Heart left ventricle (tissue), 16 donors: ENCODE data around the gene LMOD3. TPM values are rescaled to one million over a fixed set of nuclear protein-coding genes. Genes with fewer than 3 reads are reported as not detected.

Source experiments
- ATAC-seq, 4 donors: fragments of 200-7000 bp; cut with Tn5 transposase; one replicate each; pipeline ENCODE4 v1.9.1; 2020 to 2022; ENCODE audit warnings: moderate library complexity in 4 of 4, mild to moderate bottlenecking in 3 of 4, moderate number of reproducible peaks in 1 of 4
- DNase-seq, 5 donors: peaks; one replicate each; pipeline ENCODE4 v3.0.0-alpha.2; 2020
- H3K27ac ChIP-seq, 12 donors: fragments of 200-600 bp; sonication (generic) in 4 of 12; one replicate each; pipeline versions ENCODE4 v1.5.0 to v1.8.0; 2016 to 2022; ENCODE audit warnings: mild to moderate bottlenecking in 2 of 12
- H3K27me3 ChIP-seq, 9 donors: fragments of 200-600 bp; sonication (generic) in 2 of 9; one replicate each; pipeline versions ENCODE4 v1.5.1 to v1.8.0; 2016 to 2022; ENCODE audit warnings: mild to moderate bottlenecking in 3 of 9
- H3K36me3 ChIP-seq, 9 donors: fragments of 200-600 bp; sonication (generic) in 2 of 9; one replicate each; pipeline versions ENCODE4 v1.5.0 to v1.8.0; 2018 to 2022; ENCODE audit warnings: mild to moderate bottlenecking in 2 of 9
- H3K4me1 ChIP-seq, 12 donors: fragments of 200-600 bp; sonication (generic) in 4 of 12; one replicate each; pipeline versions ENCODE4 v1.5.0 to v1.8.0; 2016 to 2022; ENCODE audit warnings: mild to moderate bottlenecking in 3 of 12
- H3K4me3 ChIP-seq, 12 donors: fragments of 200-600 bp; sonication (generic) in 4 of 12; one replicate each; pipeline versions ENCODE4 v1.5.0 to v1.8.0; 2017 to 2022; ENCODE audit warnings: mild to moderate bottlenecking in 9 of 12, moderate library complexity in 4 of 12
- H3K9me3 ChIP-seq, 12 donors: fragments of 200-600 bp; sonication (generic) in 4 of 12; one replicate each; pipeline versions ENCODE4 v1.5.0 to v1.8.0; 2016 to 2022; ENCODE audit warnings: mild to moderate bottlenecking in 1 of 12
- POLR2A ChIP-seq, 2 donors: fragments of 450-650 bp; IDR thresholded peaks; one replicate each; pipeline ENCODE4 v1.6.1; 2017; ENCODE audit warnings: antibody characterized with exemption in 2 of 2, mild to moderate bottlenecking in 2 of 2, moderate library complexity in 2 of 2
- WGBS, 4 donors: extraction: QIAGEN DNeasy Blood & Tissue Kit in 2 of 4; methylation state at CpG; one replicate each; pipeline versions ENCODE4 v1.1.5 to v1.1.7; 2013 to 2018; 5-methylcytosine and 5-hydroxymethylcytosine counted together
- intact Hi-C, 10 donors: fragments of 100-400 bp; cut with DNase I; formaldehyde crosslinking; loops; one replicate each; pipeline versions ENCODE4 v1.11.1 to v1.14.2; 2022
- polyA plus RNA-seq, 2 donors: library from polyadenylated mRNA; stranded (reverse); fragments of 200-250 nt; gene quantifications; one replicate each; pipeline ENCODE4 v1.2.3, GENCODE V29; 2013
- total RNA-seq, 9 donors: library from RNA; depleted of rRNA in 2 of 9; stranded (reverse); fragments of >200 nt in 2 of 9; fragmentation: NEBNext Ultra II Directional in 3 of 9; extraction: Animal tissue kit (Norgen Biotek cat#: 25700) in 3 of 9; gene quantifications; one replicate each; pipeline versions ENCODE4 v1.1.0 to v1.2.4, GENCODE V29; 2016 to 2023
- TF ChIP-seq, protein P1 (sequence below), 12 donors: fragments of 200-600 bp; sonication (generic) in 4 of 12; IDR thresholded peaks; one replicate each; pipeline versions ENCODE4 v1.5.0 to v1.8.0; 2018 to 2022; ENCODE audit warnings: antibody characterized with exemption in 12 of 12, mild to moderate bottlenecking in 5 of 12
- donor health status: ischemic (EF 13 %, LVEDD 7.1; RV severe dilation, severe dysfunction).
- donor health status: healthy with polysubstance abuse.
- donor health status: DM: no; HTN: yes; CAD: no.
- donor health status: DM: no; HTN: no; CAD: no.
- donor health status: ischemic (EF 25% LVEDD 6.9; RV normal size, moderate dysfunction).
- donor health status: ischemic (EF 25% LVEDD 5.7; RV mildly dilated, moderate dysfunction).
- donor health status: healthy.
- donor health status: DM: yes; HTN: yes; CAD: no.
- donor health status: ischemic (EF 35%, LVEDD 5.7; RV mildly dilated, moderate dysfunction).
- donor health status: nonischemic (EF 11% LVEDD 7.7; RV severe dilation, severe dysfunction).
- donor health status: DM: yes; HTN: yes; CAD: no.
- donor health status: PGD.
- donor health status: ischemic (EF 29% LVEDD 5.4; RV normal size, mild dysfunction).
- donor health status: nonischemic (EF 23%, LVEDD 6.1; RV moderate dilation, normal function).

LMOD3 gene
- total and polyA plus RNA-seq, 11 donors = 38.6 to 233 (median 128) TPM

DNA sequence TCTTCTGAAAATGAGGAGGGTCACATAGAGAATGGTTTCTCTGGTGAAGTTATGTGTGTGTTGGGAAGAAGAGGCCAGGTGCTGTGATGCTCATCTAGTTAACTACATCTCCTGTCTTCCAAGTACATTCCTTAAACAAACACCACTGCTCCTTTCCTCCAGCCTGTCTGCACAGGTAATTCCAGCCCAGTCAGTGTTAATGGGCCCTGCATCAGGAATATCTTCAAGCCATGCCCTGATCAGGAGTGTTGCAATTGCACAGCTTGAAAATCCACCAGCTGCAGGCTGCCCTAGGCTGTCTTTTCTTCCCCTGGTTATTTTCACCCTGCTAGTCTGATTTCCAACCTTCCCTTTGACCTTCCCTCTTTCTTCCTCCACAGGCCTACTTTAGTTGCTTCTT, 41.9 kb upstream of the LMOD3 start:
- no peak for ATAC-seq
- no peak overlapping the region for H3K4me3 ChIP-seq
- H3K27me3 ChIP-seq = no peaks in the 10 kb centered on the region
- DNase-seq = no peak
- no peak for TF ChIP-seq POLR2A (IDR thresholded peaks at IDR 0.05)
- TF ChIP-seq, protein P1, sequence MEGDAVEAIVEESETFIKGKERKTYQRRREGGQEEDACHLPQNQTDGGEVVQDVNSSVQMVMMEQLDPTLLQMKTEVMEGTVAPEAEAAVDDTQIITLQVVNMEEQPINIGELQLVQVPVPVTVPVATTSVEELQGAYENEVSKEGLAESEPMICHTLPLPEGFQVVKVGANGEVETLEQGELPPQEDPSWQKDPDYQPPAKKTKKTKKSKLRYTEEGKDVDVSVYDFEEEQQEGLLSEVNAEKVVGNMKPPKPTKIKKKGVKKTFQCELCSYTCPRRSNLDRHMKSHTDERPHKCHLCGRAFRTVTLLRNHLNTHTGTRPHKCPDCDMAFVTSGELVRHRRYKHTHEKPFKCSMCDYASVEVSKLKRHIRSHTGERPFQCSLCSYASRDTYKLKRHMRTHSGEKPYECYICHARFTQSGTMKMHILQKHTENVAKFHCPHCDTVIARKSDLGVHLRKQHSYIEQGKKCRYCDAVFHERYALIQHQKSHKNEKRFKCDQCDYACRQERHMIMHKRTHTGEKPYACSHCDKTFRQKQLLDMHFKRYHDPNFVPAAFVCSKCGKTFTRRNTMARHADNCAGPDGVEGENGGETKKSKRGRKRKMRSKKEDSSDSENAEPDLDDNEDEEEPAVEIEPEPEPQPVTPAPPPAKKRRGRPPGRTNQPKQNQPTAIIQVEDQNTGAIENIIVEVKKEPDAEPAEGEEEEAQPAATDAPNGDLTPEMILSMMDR (IDR thresholded peaks at IDR 0.05) = no peak
- no peaks in the 10 kb centered on the region for H3K9me3 ChIP-seq
- no peak overlapping the region for H3K27ac ChIP-seq
- H3K36me3 ChIP-seq = peaks cover 0 to 14% (median 0%) of the 10 kb centered on the region in 9 donors
- intact Hi-C loops = loop anchor here (5.0 kb wide), 7 partner anchors 143 to 508 kb away; no protein-coding TSS in a partner anchor
- peaks cover 0 to 4% (median 0%) of the 10 kb centered on the region in 12 donors for H3K4me1 ChIP-seq

DNA sequence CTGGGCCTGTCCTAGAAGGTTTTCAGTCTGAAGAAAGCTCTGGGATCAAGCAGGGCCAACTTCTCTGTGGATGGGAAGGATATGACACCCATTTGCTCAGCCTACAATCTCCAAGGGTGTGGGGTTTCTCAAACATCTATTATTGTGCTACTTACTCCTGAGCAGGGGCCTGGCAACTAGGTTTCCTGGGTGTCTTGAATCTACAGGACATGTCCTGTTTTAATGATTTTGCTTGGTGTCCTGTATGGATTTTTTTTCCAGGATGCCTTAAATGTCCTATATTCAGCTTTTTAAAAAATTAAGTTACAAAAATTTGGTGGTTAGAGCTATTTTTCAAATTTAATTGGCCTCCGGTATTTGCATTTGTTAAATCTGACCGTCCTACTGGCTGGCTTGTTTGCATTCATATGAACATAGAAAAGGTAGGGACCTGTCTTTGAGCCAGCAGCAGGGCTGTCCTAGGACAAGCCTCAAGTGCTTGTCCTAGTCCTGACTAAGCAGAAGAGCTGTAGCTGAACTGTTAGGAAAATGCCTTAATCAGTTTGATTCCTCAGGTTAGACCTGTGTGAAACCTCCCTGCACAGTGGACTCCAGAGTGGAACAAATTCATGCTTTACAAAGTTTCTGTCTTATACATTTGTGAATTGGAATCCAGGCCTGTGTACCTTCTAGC, 40.0 kb upstream of the LMOD3 start:
- Histone ChIP-seq H3K36me3 (peaks cover 0 to under 1% (median 0%) of the 10 kb centered on the region in 9 donors), H3K9me3 (no peaks in the 10 kb centered on the region), H3K4me1 (peaks cover 0 to 4% (median 0%) of the 10 kb centered on the region in 12 donors), H3K4me3 (no peak overlapping the region), H3K27ac (no peak overlapping the region), H3K27me3 (no peaks in the 10 kb centered on the region)
- no peak for ATAC-seq
- 93 to 96% (median 94%) methylated on average over 2 of the region's 2 CpGs for WGBS, 4 donors
- TF ChIP-seq POLR2A (IDR thresholded peaks at IDR 0.05) = no peak
- no peak for DNase-seq
- intact Hi-C loops = loop anchor here (1.0 to 5.0 kb wide), 11 partner anchors 142 to 510 kb away; no protein-coding TSS in a partner anchor

DNA sequence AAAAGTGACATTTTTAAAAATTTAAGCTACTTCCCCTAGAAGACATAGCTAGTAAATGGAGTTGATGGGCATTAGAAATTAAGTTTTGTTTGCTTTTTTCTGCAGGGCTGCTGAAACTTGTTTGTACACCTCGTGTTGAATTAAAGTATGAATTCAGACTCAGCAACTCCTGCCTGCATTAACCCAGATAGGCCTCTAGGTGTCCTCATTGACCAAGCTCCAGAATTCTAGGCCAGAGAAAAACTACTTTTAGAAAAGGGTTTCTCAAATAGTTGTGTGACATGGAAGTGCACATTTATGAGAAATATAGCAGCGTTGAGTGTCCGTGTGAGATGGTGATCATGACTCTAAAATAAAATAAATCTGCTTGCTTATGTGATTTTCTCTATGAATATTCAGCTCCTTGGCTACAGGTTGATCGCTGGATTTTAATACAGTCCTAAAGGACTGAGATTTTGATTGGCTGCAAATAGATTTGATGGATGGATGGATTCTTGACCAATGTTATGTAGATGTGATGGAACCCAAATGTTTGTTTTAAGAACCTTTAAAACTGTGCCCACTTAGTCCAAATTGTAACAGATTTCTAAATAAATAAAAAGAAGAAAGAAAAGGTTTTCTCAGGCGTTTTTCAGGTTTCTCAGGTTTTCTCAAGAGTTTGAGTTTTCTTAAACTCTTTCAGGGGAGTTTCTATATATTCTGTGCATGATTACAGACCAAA, 39.4 kb upstream of the LMOD3 start:
- H3K27me3 ChIP-seq = no peaks in the 10 kb centered on the region
- peaks cover 0 to 4% (median 0%) of the 10 kb centered on the region in 12 donors for H3K4me1 ChIP-seq
- peak in 1 of 5 donors; percentile 23 for DNase-seq
- TF ChIP-seq, protein P1 (IDR thresholded peaks at IDR 0.05) = peak; percentile 90 to 99 (median 94)
- no peak for TF ChIP-seq POLR2A (IDR thresholded peaks at IDR 0.05)
- no peaks in the 10 kb centered on the region for H3K36me3 ChIP-seq
- intact Hi-C loops = loop anchor here (1.0 to 5.0 kb wide), 15 partner anchors 40 to 511 kb away; no protein-coding TSS in a partner anchor
- H3K4me3 ChIP-seq = no peak overlapping the region
- no peaks in the 10 kb centered on the region for H3K9me3 ChIP-seq
- peak in 3 of 4 donors; percentile 52 to 66 (median 55) for ATAC-seq
- no peak overlapping the region for H3K27ac ChIP-seq
- WGBS, 4 donors = 37 to 41% (median 40%) methylated on average over 5 of the region's 5 CpGs

DNA sequence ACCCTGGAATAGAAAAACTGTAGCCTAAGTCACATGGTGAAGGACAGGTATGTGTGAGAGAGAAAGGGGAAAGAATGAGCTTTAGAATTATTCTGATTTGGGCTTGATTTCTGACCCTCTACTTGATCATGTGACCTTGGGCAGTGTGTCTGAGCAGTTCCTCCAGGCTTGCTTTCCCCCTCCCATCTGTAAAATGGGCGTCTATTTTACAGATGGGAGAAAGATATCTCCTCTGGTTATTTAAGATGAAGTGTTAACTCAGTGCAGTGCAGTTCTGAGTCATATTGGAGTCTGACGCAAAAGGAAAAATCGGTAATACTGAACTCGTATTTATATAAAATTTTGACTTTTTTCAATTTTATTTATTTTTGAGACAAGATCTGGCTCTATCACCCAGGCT, 38.1 kb upstream of the LMOD3 start:
- intact Hi-C loops = loop anchor here (2.0 to 5.0 kb wide), 10 partner anchors 146 to 512 kb away; no protein-coding TSS in a partner anchor
- DNase-seq (no peak), ATAC-seq (no peak)
- no peaks in the 10 kb centered on the region for H3K27me3 ChIP-seq
- TF ChIP-seq, protein P1 (IDR thresholded peaks at IDR 0.05) = no peak
- TF ChIP-seq POLR2A (IDR thresholded peaks at IDR 0.05) = no peak
- no peak overlapping the region for H3K27ac ChIP-seq
- H3K9me3 ChIP-seq = no peaks in the 10 kb centered on the region
- no peak overlapping the region for H3K4me3 ChIP-seq
- WGBS, 4 donors = 84 to 89% (median 84%) methylated on average over 4 of the region's 4 CpGs
- peaks cover 0 to 4% (median 0%) of the 10 kb centered on the region in 12 donors for H3K4me1 ChIP-seq
- H3K36me3 ChIP-seq = no peaks in the 10 kb centered on the region
